ENCODE results near the gene FAM25C.
"Not testable (repeated sequence)": the region's sequence is repeated elsewhere in the genome, so short reads cannot be mapped to it uniquely, and the experiment has no call there.

DNA sequence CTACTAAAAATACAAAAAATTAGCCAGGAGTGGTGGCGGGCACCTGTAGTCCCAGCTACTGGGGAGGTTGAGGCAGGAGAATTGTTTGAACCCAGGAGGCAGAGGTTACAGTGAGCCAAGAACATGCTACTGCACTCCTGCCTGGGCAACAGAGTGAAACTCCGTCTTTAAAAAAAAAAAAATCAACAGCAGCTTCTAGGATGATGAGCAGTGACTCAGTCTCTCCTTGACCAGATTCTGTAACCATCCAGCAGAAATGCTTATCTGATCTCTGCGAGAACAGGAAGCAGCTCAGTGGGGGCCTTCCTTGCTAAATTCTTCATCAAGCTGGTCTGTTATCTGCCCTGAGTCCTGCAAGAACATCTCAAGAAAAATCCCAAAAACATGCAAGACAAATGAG, 5.5 kb downstream of the FAM25C start:
- TF ChIP-seq CTCF, POLR2A (IDR thresholded peaks at IDR 0.05): not testable (repeated sequence)

Measured in testis (tissue), 2 donors.